D341Med (cell line): Measurements from ENCODE around the gene PCSK2.

Experiments used
- DNase-seq: peaks from one replicate; pipeline ENCODE4 v3.0.0; 2012; ENCODE audit warnings: low spot score

The PCSK2 gene

GRCh38 chr20:17533396-17533795 lies 306.6 kb downstream of the PCSK2 start:
- no peak for DNase-seq

DNA sequence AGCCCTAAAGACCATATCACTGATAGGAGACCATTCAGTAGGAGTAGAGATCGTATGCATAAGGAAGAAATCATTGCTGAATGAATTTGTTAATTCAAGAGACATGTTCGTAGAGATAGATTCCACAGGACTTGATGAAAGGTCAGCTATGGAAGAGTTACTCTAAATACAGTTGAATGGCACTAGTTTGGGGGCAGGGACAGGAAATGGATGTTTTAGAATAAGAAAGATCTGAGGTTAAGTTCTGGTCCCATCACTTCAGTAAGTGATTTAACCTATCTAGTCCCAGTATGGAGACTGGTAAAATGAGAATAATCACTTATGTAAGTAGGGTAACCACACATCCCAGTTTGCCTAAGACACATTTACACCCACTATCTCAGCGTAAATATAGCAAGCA lies 307.2 kb downstream of the PCSK2 start:
- DNase-seq: no peak
